GM12891 (cell line): Measurements from ENCODE around the gene LRFN5.

Experiments
- DNase-seq: peaks from one replicate; pipeline ENCODE4 v3.0.0; 2011; ENCODE audit warnings: low spot score; ENCODE audit not compliant: insufficient read length
- FAIRE-seq: peaks from 2 replicates; lab custom pipeline; 2011; peaks lifted over from hg19 to GRCh38; lab: Jason Lieb, UNC
- PAX5 ChIP-seq: IDR thresholded peaks from 2 replicates; pipeline ENCODE4 v1.6.1; 2011; ENCODE audit warnings: low read length, moderate library complexity, mild to moderate bottlenecking; ENCODE audit not compliant: insufficient read depth, severe bottlenecking
- POLR2A ChIP-seq: IDR thresholded peaks from 2 replicates; pipeline ENCODE4 v1.6.1; 2011; ENCODE audit warnings: low read depth, low read length, control low read depth
- POLR2AphosphoS5 ChIP-seq: IDR thresholded peaks from 2 replicates; pipeline ENCODE4 v1.6.1; 2011; ENCODE audit warnings: low read depth, low read length, control low read depth
- POU2F2 ChIP-seq: IDR thresholded peaks from 2 replicates; pipeline ENCODE4 v1.6.1; 2011; ENCODE audit warnings: low read depth, mild to moderate bottlenecking, control low read depth, low read length, moderate library complexity
- SPI1 ChIP-seq: IDR thresholded peaks from 2 replicates; pipeline ENCODE4 v1.6.1; 2011; ENCODE audit warnings: low read depth, low read length, control low read depth
- TAF1 ChIP-seq: IDR thresholded peaks from 2 replicates; pipeline ENCODE4 v1.6.1; 2011; ENCODE audit warnings: low read depth, low read length, control low read depth

LRFN5 gene

GRCh38 chr14:41758011-41758665 is 151.5 kb downstream of the LRFN5 start:
- TF ChIP-seq POLR2AphosphoS5 (no peak), PAX5 (no peak), POLR2A (no peak), SPI1 (no peak), POU2F2 (no peak), TAF1 (no peak)

GRCh38 chr14:41761204-41761603 is 154.5 kb downstream of the LRFN5 start:
- no peak for TF ChIP-seq TAF1
- TF ChIP-seq POU2F2: no peak
- TF ChIP-seq POLR2A: no peak
- TF ChIP-seq POLR2AphosphoS5: no peak
- TF ChIP-seq SPI1: no peak
- TF ChIP-seq PAX5: no peak
- DNase-seq: no peak
- FAIRE-seq: no peak

More at GRCh38 chr14:41758011-41758665, 151.5 kb downstream of the LRFN5 start:
- no peak for FAIRE-seq
- DNase-seq: no peak

- FAIRE-seq (no peak), DNase-seq (no peak)
- TF ChIP-seq SPI1: no peak
These were observed 160.1 kb downstream of the LRFN5 start for GRCh38 chr14:41766772-41767171.

GRCh38 chr14:41773536-41774279 is 167.0 kb downstream of the LRFN5 start:
- no peak for TF ChIP-seq POLR2A
- no peak for TF ChIP-seq PAX5
- TF ChIP-seq POLR2AphosphoS5: no peak
- no peak for TF ChIP-seq POU2F2
- TF ChIP-seq TAF1: no peak
- TF ChIP-seq SPI1: no peak
- DNase-seq: no peak
- no peak for FAIRE-seq

- DNase-seq (no peak), FAIRE-seq (no peak)
- TF ChIP-seq TAF1 (no peak), POLR2A (no peak), POLR2AphosphoS5 (no peak), SPI1 (no peak), POU2F2 (no peak), PAX5 (no peak)
These were observed 175.8 kb downstream of the LRFN5 start for GRCh38 chr14:41782511-41782910.

GRCh38 chr14:41783403-41783802 is 176.7 kb downstream of the LRFN5 start:
- no peak for TF ChIP-seq POU2F2
- TF ChIP-seq TAF1: no peak
- no peak for TF ChIP-seq SPI1
- no peak for TF ChIP-seq POLR2A
- DNase-seq (no peak), FAIRE-seq (no peak)

GRCh38 chr14:41785696-41786095 is 179.0 kb downstream of the LRFN5 start:
- TF ChIP-seq TAF1 (no peak), POLR2A (no peak), SPI1 (no peak), PAX5 (no peak), POLR2AphosphoS5 (no peak), POU2F2 (no peak)
- no peak for DNase-seq
- no peak for FAIRE-seq

GRCh38 chr14:41799817-41800216 is 193.1 kb downstream of the LRFN5 start:
- FAIRE-seq (no peak), DNase-seq (no peak)
- TF ChIP-seq POLR2AphosphoS5 (no peak), PAX5 (no peak), POU2F2 (no peak), SPI1 (no peak), POLR2A (no peak), TAF1 (no peak)

- FAIRE-seq: no peak
- no peak for DNase-seq
- TF ChIP-seq SPI1: no peak
- TF ChIP-seq POLR2AphosphoS5: no peak
- TF ChIP-seq POU2F2: no peak
- no peak for TF ChIP-seq TAF1
- TF ChIP-seq PAX5: no peak
- TF ChIP-seq POLR2A: no peak
These were observed 199.0 kb downstream of the LRFN5 start for GRCh38 chr14:41805633-41806032.

GRCh38 chr14:41806366-41806975 is 199.8 kb downstream of the LRFN5 start:
- no peak for DNase-seq
- FAIRE-seq: no peak
- no peak for TF ChIP-seq SPI1
- no peak for TF ChIP-seq POLR2AphosphoS5
- no peak for TF ChIP-seq POLR2A
- TF ChIP-seq TAF1: no peak
- TF ChIP-seq PAX5: no peak
- TF ChIP-seq POU2F2: no peak
